Measurements from ENCODE around the gene GPR149. TPM values are rescaled to one million over a fixed set of nuclear protein-coding genes. Genes with fewer than 3 reads are reported as not detected.

The GPR149 gene
- total RNA-seq, 2 donors from 2014 or later: not detected

Other genes starting within 250 kb of the GPR149 start
- 10 to 100 TPM; 31.4 to 54.2 TPM for gene DHX36, start 105.7 kb downstream of the GPR149 start, total RNA-seq

Measured in left cardiac atrium (tissue), 2 donors.